Epithelial cell of esophagus (primary cell): ENCODE measurements around the gene SLC45A3.
"Not testable (repeated sequence)": the region's sequence is repeated elsewhere in the genome, so short reads cannot be mapped to it uniquely, and the experiment has no call there.

Experiments used
- DNase-seq: peaks from one replicate; pipeline ENCODE4 v3.0.0; 2010; ENCODE audit warnings: low read depth
- H3K4me3 ChIP-seq: 2 replicates; pipeline ENCODE4 v1.5.1; 2011; ENCODE audit warnings: mild to moderate bottlenecking, low read length, control low read depth
- TF ChIP-seq, protein P1 (sequence below): IDR thresholded peaks from 2 replicates; pipeline ENCODE4 v1.5.1; 2011; ENCODE audit warnings: low read depth, mild to moderate bottlenecking, low read length, control low read depth, inconsistent platforms; ENCODE audit not compliant: insufficient read depth; ENCODE audit errors: missing control alignments

The SLC45A3 gene

DNA sequence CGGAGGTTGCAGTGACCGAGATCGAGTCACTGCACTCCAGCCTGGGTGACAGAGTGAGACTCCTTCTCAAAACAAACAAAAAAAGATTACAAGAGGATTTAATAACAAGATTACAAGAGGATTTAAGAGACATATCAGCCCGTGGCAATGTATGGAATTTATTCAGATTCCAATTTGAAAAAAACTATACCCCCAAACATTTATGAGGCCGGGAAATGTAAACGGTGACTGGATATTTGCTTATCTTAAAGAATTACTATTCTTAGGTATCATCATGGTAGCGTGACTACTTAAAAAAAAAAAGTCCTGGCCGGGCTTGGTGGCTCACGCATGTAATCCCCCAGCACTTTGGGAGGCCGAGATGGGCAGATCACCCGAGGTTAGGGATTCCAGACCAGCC lies 27.3 kb downstream of the SLC45A3 start:
- no peak overlapping the region for H3K4me3 ChIP-seq
- no peak for DNase-seq
- TF ChIP-seq, protein P1, sequence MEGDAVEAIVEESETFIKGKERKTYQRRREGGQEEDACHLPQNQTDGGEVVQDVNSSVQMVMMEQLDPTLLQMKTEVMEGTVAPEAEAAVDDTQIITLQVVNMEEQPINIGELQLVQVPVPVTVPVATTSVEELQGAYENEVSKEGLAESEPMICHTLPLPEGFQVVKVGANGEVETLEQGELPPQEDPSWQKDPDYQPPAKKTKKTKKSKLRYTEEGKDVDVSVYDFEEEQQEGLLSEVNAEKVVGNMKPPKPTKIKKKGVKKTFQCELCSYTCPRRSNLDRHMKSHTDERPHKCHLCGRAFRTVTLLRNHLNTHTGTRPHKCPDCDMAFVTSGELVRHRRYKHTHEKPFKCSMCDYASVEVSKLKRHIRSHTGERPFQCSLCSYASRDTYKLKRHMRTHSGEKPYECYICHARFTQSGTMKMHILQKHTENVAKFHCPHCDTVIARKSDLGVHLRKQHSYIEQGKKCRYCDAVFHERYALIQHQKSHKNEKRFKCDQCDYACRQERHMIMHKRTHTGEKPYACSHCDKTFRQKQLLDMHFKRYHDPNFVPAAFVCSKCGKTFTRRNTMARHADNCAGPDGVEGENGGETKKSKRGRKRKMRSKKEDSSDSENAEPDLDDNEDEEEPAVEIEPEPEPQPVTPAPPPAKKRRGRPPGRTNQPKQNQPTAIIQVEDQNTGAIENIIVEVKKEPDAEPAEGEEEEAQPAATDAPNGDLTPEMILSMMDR, result no peak

DNA sequence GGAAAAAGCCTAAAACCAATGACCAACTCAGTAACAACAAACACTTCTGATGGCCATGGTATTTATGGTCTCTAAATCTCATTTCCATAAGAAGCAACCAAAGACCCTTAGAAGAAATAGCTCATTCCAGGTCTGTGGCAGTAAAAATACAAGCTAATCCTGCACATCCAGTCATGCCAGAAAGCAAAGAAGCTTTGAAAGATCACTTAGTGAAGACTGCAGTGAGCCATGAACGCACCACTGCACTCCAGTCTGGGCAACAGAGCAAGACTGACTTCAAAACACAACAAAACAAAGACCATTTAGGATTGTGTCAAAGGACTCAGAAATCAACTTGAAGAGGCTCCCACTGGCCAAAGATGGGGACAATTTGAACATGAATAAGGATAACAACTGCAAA lies 30.1 kb downstream of the SLC45A3 start:
- no peak for DNase-seq
- no peak overlapping the region for H3K4me3 ChIP-seq
- TF ChIP-seq, protein P1, result no peak

DNA sequence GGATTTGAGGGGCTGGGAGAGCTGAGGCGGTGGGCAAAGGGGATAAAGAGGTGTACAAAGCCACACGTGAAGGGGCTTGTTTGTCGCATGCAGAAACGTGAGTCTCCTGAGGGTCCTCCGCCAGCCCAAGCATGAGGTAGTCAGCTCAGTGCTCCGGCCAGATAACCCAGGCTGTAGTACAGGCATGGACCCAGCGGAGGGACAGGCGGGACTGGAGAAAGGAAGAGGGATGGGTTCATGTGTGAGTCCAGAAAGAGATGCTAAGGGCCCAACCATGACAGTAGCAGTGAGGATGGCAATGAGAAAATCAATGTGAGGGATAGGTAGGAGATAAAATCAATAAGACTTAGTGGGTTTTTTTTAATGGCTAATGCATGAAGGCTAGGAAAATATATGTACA lies 34.8 kb downstream of the SLC45A3 start:
- DNase-seq, result no peak
- H3K4me3 ChIP-seq, result no peak overlapping the region
- TF ChIP-seq, protein P1, result no peak

DNA sequence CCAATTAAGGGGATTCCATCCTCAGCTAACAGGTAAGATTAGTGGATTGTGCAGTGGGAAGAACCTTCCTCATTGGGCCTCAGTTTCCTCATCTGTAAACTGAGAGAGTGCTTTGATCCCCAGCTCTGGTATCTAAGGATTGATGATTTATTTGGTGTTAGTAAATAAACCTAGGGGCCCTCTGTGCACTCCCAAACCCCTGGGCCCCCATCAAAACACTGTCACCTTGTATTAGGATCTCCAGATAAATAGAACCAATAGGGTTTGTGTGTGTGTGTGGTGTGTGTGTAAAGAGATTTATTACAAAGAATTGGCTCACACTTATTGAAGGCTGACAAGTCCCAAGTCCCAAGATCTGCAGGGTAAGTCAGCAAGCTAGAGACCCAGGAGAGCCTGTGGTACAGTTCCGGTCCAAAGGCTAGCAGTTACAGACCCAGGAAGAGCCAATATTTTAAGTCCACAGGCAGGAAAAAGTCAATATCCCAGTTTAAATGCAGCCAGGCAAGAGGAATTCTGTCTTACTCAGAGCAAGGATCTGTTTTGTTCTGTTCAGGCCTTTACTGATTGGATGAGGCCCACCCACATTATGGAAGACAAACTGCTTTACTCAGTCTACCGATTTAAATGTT lies 37.5 kb downstream of the SLC45A3 start:
- TF ChIP-seq, protein P1, result no peak
- no peak for DNase-seq
- no peak overlapping the region for H3K4me3 ChIP-seq

DNA sequence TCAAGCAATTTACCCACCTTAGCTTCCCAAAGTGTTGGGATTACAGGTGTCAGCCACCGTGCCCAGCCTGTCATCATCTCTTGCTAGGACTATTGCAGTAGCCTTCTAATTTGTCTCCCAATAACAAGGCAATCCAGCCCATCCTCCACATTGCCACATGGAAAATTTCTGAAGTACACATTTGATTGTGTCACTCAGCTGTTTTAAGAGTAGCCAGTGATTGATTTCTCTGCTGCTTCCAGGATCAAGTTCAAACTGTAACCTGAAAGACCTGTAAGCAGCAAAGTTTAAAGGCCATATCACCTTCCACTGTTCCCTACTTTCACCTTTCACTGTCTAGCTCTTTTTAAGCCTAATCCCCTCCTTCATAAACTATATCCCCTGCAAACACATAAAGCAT lies 40.7 kb downstream of the SLC45A3 start:
- no peak overlapping the region for H3K4me3 ChIP-seq
- TF ChIP-seq, protein P1, result no peak
- no peak for DNase-seq

DNA sequence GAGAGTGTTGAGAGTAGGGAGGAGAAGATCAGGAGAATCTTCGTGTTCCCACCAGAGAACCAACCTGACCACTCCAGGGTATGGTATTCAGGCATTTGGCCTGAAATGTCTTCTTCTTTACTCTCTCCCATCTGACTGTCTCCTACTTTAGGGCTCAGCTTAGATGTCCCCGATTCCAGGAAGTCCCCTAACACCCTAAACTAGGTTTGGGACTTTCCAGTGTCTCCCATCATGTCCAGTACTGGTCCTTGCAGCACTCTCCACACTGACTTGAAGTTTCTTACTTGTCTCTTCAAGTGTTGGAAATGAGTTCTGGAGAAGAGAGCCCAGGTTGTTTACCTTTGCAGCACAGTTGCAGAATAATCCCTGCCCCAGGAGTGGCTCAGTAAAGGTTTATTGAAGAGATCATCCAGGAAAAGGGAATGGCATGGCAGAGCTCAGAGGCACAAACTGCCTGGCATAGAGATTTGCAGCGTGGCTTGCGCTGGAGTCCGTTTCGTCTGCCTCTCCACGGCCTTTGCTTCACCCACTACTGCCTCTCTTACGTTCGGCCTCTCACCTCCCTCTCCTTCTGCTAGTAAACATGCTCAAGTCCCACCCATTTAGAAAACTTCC lies 42.3 kb downstream of the SLC45A3 start:
- no peak for DNase-seq
- TF ChIP-seq, protein P1, result no peak
- H3K4me3 ChIP-seq, result no peak overlapping the region

DNA sequence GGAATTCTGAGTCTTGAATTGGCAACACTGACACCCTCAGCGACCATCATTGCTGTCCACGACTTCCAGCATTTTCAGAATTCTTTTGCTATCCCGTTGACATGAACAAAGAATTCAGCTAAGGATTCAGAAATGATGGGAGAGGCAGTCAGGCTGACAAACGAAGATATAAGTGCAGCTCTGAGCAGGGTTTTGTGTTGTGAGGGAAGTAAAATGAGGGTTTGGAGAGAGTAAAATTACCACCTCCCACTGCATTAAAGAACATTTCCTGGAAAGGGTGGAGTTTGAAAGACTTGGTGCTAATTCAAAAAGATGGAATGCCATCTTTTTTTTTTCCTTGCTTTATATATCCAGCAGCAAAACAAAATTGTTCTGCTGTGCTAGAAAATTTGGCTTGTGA lies 43.6 kb downstream of the SLC45A3 start:
- DNase-seq, result no peak
- TF ChIP-seq, protein P1, result no peak
- H3K4me3 ChIP-seq, result no peak overlapping the region

DNA sequence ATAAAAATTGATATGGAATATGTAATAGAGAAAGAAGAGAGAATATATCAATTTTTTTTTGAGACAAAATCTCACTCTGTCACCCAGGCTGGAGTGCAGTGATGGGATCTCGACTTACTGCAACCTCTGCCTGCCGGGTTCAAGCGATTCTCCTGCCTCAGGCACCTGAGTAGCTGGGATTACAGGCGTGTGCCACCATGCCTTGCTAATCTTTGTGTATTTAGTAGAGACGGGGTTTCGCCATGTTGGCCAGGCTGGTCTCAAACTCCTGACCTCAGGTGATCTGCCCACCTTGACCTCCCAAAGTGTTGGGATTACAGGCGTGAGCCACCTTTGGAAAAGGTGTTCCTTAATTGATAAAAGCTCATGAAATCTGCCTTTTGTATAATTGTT lies 44.2 kb downstream of the SLC45A3 start:
- not testable (repeated sequence) for H3K4me3 ChIP-seq, DNase-seq
